Myocyte (in vitro differentiated cells): ENCODE data around the gene ATP1A2. TPM values are rescaled to one million over a fixed set of nuclear protein-coding genes. Genes with fewer than 3 reads are reported as not detected.

Source experiments
- DNase-seq: peaks from one replicate; pipeline ENCODE4 v3.0.0-alpha.2; 2012; ENCODE audit warnings: low read depth
- polyA plus RNA-seq: library from polyadenylated mRNA; unstranded; fragments of >200 nt; gene quantifications from one replicate; pipeline ENCODE4 v1.2.1, GENCODE V29; 2012; ENCODE audit warnings: missing spikeins
- total RNA-seq: library from RNA; depleted of rRNA; stranded (reverse); fragments of >200 nt; gene quantifications from 2 replicates; pipeline ENCODE4 v1.2.3, GENCODE V29; 2014

Gene ATP1A2
- 28.2 and 60.4 TPM in 2 replicates for total RNA-seq
- polyA plus RNA-seq, result 46.7 TPM

DNA sequence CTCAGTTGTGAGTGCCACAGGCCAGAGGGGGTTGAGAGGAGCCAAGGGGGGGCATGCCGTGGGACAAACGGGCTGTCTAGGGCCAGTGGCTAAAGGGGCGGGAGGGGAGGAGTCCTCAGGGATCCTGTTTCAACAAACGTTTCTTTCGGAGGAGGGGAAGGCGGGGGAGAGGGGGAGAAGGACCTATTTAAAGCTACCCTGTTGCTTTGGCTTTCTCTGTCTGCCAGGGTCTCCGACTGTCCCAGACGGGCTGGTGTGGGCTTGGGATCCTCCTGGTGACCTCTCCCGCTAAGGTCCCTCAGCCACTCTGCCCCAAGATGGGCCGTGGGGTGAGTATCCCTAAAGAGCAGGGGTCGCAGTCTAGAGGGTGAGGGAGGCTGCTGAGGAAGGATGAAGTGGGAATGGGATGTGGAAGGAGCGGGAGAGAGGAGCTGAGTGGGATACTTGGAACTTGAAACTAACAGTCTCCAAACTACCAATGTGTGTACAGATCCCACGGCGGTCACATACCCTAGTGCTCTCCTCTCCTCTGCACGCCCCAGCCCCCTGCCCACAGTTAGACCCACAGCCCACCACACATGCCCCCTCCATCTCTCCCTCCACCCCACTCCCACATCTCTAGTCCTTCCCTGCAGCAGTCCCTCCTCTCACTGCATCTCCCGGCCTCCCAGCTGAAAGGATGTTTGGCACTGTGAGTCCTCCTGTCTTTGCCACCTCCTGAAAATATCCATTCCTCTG, at the start of gene ATP1A2:
Gene ATP1A2, plus strand, starts transcription at position 215 of the 738 bp plus-strand sequence. Its CDS starts 103 bp downstream, at position 318.
- DNase-seq, result no peak

DNA sequence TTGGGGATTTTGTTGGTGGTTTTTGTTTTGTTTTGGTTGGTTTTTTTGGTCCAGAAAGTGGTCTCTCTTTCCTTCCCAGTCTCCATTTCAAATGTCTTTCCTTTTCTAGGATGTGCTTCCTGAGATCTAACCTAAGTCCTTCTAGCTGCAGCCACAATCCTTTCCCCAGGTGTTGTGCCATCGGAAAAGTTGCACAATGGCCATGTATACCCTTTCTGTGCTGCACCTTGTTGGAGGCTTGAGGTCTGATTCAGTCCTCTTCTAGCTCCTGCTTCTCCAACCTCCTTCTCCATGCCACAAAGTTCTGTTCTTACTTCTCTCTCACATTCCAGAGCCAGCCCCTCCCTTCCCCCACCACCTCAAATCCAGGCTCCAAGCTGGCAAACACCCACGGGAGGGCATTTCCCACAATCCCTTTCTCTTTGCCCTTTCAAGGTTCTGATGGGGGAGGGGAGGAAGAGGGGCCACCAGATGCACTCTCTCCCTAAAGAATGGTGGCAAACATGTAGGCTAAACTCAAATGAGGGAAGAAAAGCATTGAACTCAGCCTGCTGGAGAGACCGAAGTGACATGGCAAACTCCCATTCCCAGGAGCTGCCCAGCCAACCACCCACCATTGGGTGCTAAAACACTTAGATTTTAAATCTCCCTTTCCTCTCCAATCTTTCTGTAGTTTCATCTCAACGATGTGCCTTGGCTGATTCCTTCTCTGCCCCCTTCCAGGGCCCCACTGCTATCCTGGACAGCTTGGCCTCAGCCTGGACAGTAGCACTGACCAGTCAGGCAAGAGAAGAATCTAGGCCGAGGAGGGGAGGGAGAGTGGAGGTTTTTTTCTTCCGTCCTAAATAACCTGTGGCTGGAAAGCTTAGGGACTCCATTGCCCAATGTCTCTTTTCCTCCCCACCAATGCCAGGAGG, 48.5 kb upstream of the ATP1A2 start:
- no peak for DNase-seq

DNA sequence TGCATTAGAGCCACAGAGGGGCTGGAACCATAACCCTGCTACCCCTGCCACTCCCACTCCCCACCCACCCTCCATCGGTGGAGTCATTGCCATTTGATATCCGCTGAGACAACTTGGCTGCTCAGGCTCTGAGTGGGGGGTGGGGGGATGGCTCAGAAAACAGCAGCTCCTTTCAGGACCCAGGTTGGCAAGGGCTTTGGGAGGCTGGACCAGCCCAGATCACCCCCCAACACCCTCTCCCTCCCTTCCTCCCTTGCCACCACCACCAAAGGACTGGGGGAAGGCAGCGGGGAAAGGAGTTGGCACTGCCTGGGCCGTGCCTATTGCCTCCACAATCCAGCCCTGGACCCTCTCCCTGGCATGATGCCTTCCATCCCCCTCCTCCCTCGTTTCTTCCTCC, 47.3 kb upstream of the ATP1A2 start:
- DNase-seq, result no peak

DNA sequence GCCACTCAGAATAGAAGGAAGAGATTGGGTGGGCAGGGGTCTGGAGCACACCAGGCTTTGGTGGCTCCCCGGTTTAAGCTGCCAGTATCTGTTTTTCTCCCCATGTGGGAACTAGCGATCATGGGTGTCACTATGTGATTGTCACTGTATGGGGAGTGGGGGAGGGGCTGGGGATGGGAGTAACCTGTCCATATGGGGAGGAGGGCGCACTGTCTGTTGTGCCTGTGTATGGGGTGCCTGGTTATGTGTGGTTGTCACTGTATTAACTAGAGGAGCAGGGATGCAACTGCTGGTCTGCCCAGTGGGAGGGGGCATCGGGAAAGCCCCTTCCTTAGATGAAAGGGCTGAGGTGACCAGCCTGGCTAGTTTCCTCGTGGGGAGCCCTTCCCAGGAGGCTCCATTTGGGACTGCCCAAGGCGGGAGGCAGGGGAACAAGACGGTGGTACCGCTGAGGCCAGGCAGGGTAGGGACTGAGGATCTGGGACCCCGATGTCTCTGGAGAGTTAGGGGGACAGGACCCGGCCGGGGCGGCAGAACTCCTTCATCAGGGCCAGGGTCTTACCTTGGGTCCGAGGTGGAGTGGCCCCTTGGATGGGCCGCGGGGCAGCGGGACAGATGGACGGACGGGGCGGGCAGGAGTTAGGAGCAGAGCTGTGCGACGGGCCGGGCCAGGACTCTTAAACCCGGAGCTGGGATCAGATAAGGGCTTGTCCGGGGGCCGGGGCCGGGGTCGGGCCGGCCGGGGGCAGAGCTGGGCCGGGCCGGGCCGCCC, 45.9 kb upstream of the ATP1A2 start, which contains the start of gene KCNJ10:
Gene KCNJ10, minus strand, starts transcription at position 701 of the 772 bp plus-strand sequence. CDS start 27,628 bp downstream, outside the sequence.
- DNase-seq, result no peak

DNA sequence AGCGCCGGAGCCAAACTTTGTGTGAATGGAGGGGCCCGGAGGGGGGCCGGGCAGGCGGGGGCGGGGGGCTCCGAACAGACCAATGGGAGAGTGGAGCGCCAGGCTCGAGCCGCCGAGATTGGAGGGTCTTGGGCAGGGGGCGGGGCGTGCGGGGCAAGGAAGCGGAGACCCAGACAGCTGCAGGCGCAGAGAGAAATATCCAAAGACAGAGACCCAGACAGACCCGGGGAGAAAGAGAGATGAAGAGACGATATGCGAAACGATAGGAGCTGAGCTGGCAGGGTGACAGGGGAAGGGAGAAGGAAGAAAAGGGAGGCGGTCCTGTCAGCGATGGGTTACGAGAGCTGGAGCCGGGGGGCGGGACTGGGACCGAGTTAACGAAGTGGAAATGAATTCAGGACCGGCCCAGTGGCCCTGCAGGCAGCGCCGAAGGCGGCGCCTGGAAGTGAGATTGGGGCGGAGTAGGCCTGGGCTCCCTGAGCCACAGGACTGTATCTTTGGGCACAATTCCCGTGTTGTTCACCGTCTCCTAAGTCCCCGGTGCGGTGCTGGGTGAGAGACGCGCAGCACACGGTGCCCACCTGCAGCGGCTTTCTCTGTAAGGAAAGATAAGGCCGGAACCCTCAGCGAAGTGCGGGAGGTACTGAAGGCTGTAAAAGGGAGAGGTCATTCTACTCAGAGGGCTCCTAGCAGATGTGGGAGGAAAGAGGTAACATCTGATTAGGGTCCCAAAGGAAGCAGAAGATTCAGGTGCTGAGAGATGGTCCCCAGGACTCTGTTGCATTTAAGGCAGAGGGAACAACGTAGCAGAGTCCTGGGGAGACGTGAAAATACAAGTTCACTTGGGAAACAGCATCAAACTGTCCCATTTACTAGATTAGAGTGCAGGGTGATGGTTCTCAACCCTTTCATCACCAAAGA, 45.1 kb upstream of the ATP1A2 start:
- DNase-seq, result peak; percentile 69

DNA sequence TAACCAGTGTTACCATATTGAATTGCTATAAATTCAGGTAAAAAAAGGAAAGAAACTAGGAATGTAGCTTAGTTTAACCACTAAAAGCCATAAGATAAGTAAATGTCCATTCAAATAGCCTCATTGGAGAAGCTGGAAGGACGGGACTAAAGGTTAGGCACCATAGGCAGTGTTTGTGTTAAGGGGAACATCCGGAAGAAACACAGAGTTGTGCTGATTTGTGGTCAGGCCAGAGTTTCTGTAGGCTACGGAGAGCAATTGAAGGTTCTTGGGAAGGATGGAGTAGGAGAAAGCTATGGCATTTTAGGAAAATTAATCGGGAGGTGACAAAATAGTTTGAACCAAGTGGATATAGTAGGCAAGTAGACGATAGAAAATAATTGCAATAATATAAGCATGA, 44.3 kb upstream of the ATP1A2 start:
- no peak for DNase-seq

DNA sequence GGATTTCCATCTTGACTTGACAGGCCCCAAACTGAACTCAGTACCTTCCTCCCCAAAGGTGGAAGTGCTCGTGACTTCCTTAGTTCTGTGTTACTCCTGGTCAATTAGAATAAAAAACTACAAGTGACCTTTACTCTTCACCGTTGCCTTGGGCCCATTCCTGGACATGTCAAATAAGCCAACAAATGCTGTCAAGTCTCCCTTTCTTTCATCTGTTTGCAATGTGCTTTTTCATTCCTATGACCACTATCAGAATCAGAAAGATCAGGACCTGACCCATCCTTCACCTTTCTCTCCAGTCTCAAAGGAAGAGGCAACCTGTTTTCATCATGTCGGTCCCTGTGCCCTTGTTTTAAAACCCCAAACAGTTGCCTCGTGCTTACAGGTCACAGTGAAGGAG, 40.7 kb upstream of the ATP1A2 start:
- no peak for DNase-seq

DNA sequence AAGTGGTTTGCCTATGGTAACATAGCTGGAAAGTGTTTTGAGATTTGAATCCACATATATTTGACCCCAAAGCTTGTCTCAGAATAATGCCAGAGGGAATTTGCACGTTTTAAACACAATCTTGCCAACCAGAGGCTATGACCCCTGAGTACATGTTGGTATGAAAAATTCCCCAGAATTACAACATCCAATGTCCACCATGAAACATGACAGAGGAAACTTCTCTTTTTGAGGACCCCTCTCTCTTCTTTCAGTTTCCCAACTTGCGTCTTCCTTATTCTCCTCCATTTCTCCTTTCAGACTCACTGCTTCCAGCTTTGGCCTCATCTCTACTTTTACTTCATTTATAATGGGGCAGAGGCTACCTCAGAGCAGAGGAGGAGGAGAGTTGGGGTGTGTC, 39.7 kb upstream of the ATP1A2 start:
- no peak for DNase-seq

DNA sequence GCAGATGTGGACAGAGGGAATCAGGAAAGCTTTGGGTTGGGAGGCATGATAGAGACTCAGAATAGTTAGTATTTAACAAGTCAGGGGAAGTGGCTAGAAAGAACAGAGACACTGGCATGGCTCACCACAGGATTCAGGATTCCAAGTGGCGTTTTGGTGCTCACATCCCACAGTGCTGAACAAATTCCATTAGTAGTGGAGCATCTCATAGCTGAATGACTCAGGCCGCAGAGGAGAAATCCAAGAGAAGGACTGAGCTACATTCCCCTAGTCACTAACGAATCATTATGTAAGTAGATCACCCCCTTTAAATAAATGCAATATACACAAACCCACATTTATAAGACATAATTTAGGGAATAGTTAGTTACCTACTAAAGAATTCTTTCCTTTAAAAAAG, 39.3 kb upstream of the ATP1A2 start:
- no peak for DNase-seq

DNA sequence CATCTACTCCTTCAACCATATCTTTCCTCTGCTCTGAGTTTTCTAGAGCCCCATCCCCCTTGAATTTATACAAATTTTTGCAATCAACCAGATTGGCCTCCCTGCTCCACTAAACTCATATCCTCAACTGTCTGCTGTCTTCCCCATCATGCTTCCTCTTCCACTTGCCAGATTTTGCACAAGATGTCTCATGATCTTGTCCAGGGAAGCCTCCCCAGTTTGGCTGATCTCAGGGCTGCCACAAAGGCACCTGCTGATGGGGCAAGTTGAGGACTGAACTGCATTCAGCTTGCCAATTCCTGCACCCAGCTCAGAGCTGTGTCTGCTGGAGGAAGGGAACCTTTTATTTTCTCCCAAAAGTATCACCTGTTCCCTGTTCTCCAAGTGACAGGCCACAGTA, 38.1 kb upstream of the ATP1A2 start:
- no peak for DNase-seq

DNA sequence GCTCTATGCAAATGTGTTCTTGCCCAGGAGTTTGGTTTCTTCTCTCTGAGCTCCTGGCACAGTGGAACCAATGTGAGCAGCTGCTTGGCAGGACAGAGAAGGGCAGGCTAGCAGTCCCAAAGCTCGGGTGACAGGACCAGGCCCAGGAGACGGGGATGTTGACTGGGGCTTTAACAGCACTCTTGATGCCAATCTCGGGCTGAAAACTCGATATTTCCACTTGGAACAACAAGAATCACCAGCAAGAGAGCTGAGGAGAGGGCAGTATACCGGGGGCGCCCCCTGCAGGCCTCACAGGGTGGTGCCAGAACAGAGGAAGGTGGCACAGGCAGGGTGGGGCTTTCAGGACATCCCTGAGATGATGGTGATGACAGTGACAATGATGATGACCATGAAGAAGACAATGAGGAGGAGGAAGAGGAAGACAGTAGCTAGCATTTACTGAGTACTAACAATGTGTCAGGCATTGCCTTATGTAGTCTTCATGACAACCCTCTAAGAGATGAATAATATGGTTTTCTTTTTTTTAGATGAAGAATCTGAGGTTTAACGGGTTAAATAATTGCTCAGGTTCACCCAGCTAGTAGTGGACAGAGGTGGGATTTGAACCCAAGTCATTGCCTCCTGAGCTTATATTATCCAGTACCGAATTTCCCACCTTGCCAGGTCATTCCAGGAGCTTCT, 36.9 kb upstream of the ATP1A2 start:
- peak; percentile 46 for DNase-seq

DNA sequence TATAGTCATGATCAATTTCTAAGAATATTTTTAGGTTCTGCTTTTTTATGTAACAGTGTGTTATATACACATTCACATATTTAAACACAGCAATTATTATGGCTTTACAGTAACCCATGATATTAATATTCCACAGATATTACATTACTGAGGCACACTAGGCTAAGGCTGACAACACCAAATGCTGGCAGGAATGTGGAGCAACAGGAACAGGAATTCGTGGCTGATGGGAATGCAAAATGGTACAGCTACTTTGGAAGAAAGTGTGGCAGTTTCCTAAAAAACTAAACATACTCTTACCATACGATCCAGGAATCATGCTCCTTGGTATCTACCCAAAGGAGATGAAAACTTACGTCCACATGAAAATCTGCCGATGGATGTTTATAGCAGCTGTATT, 36.1 kb upstream of the ATP1A2 start:
- no peak for DNase-seq

DNA sequence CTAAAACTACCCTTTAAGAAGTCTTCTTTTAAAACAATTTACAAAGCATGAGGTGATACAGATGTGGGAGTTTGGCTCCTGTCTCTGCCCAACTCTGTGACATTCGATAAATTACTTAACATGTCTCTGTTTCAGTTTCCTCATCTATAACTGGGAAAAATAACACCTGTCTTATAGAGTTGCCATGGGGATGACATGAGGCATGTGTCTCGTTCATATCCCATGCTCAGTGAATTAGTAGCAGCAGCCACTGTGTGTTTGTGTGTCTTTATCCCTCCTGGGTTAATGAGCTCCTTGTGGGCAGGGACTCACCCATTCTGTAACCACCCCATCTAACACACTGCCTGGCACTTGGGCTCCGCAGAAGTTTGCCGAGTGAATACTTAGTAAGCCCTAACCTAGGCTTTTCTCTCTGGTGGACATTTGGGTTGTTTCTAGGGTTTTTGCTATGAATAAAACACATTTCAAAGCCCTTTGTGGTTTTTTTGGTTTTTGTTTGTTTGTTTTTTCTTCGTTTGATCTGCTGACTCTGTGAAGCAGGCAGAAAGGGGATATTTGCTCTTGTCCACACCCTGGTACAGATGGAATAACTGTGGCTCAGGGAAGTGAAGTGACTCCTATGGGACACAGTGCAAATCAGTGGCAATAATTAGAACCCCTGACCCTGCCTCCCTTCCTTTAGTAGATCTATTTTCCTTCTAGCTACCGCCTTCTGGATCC, 35.0 kb upstream of the ATP1A2 start:
- no peak for DNase-seq

DNA sequence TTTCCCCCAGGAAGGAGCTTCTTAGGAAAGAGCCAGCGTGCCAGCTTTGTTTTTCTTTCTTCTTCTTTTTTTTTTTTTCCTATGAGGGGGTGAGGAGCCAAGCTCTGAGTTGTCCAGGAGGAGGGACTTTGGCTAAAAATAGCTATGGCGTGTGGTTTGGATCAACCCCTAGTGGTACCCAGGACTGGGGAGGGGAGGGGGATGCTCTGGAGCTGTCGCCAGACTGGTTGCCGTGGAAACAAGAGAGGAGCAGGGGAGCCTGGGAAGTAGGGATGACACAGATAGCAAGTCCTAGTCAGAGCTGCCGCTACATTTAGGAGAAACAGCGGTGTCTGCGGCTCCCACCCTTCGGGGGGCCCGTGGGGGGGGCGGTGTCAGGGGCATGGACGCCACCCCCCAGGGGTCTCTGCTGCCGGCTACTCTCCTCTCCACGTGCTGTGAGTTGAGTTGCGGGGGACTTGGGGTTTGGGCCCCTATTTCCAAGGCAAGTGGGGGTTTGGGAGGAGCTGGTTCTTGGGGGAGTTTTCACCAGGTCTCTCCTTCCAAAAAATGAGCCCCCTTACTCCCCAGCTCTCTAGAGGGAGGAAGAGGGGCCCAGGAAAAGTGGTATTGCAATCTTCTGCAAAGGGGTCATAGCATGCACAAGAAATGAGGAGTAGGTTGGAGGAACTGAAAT, 34.2 kb upstream of the ATP1A2 start, which contains the start of gene KCNJ9:
Gene KCNJ9, plus strand, starts transcription at position 278 of the 676 bp plus-strand sequence. CDS start 2,493 bp downstream, outside the sequence.
- DNase-seq, result peak; percentile 50

DNA sequence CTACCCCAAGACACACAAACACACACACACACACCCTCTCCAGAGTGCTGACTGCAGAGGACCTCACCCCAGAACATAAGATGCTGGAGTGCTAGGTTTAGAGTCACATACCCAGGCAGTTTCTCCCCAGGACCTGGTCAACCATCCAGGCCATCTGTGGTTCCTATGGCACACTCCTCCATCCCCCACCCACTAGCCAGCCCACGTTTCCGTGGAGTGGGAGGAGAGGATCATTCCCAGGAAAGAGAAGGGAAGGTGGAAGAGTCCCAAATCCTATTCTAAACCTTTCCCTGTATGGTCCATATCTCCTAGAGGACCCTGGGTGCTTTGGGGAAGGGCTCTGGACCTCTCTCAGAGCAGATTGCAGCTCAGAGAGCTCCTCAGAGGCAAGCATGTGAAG, 33.1 kb upstream of the ATP1A2 start:
- DNase-seq, result no peak

DNA sequence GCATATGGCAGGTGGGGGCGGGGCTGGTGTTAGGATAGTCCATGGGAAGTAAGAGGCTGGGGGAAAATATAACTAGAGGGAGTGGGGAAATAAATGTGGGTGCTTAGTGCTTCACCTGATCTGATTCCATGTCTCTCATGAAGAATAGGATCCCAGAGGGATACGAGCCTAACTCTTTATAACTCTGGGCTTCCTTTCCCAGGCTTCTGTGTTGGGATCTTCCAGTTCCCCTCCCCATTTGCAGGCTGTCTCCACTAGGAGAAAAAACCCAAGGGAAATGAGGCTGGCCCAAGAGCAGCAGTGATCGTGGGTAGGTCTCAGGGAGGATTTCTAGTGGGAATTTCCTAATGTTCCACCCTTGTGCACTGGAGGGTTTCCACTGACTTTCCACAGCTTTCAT, 32.6 kb upstream of the ATP1A2 start:
- no peak for DNase-seq

DNA sequence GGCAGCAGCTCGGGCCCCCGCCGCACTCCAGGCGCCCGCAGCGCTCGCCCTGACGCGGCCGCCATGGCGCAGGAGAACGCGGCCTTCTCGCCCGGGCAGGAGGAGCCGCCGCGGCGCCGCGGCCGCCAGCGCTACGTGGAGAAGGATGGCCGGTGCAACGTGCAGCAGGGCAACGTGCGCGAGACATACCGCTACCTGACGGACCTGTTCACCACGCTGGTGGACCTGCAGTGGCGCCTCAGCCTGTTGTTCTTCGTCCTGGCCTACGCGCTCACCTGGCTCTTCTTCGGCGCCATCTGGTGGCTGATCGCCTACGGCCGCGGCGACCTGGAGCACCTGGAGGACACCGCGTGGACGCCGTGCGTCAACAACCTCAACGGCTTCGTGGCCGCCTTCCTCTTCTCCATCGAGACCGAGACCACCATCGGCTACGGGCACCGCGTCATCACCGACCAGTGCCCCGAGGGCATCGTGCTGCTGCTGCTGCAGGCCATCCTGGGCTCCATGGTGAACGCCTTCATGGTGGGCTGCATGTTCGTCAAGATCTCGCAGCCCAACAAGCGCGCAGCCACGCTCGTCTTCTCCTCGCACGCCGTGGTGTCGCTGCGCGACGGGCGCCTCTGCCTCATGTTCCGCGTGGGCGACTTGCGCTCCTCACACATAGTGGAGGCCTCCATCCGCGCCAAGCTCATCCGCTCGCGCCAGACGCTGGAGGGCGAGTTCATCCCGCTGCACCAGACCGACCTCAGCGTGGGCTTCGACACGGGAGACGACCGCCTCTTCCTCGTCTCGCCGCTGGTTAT, 31.4 kb upstream of the ATP1A2 start:
- DNase-seq, result no peak
